ENCODE data around the gene PTPRF. TPM values are rescaled to one million over a fixed set of nuclear protein-coding genes. Genes with fewer than 3 reads are reported as not detected.

The PTPRF gene
- total and polyA plus RNA-seq, 10 donors, result 2.7 to 25.0 (median 10.8) TPM

- intact Hi-C loops (cut with DNase I; ENCODE audit: low total_unique reads), result loop anchor here (5.0 kb wide), 1 partner anchor 124 kb away; no protein-coding TSS in a partner anchor
- Histone ChIP-seq H3K9me3 (no peaks in the 10 kb centered on the region), H3K27me3 (replicated peaks in 1 of 7) (no peaks in the 10 kb centered on the region), H3K27ac (peak overlapping the region in 6 of 8 donors; percentile 94 to 97 (median 96)), H3K4me1 (peaks cover 17 to 64% (median 41%) of the 10 kb centered on the region in 6 donors), H3K36me3 (peaks cover 6 to 34% (median 26%) of the 10 kb centered on the region in 6 donors), H3K4me3 (peak overlapping the region; percentile 60 to 87 (median 72))
- WGBS, 5 donors, result 50 to 66% (median 61%) methylated on average over 6 of the region's 6 CpGs
- DNase-seq, result peak; percentile 1
- TF ChIP-seq POLR2AphosphoS5 (IDR thresholded peaks at IDR 0.05), result no peak
Observed at GRCh38 chr1:43651188-43651587, 120.5 kb downstream of the PTPRF start.

- Histone ChIP-seq H3K4me1 (peaks cover 17 to 64% (median 41%) of the 10 kb centered on the region in 6 donors), H3K4me3 (peak overlapping the region in 5 of 8 donors; percentile 64 to 87 (median 73)), H3K9me3 (no peaks in the 10 kb centered on the region), H3K36me3 (peaks cover 6 to 41% (median 33%) of the 10 kb centered on the region in 6 donors), H3K27me3 (replicated peaks in 1 of 7) (no peaks in the 10 kb centered on the region), H3K27ac (peak overlapping the region in 2 of 8 donors; percentile 15 to 97)
- peak; percentile 41 for DNase-seq
- WGBS, 5 donors, result 60 to 83% (median 72%) methylated on average over 3 of the region's 3 CpGs
- no peak for TF ChIP-seq POLR2A (IDR thresholded peaks at IDR 0.05)
- no peak for TF ChIP-seq POLR2AphosphoS5 (IDR thresholded peaks at IDR 0.05)
- TF ChIP-seq, protein P1, sequence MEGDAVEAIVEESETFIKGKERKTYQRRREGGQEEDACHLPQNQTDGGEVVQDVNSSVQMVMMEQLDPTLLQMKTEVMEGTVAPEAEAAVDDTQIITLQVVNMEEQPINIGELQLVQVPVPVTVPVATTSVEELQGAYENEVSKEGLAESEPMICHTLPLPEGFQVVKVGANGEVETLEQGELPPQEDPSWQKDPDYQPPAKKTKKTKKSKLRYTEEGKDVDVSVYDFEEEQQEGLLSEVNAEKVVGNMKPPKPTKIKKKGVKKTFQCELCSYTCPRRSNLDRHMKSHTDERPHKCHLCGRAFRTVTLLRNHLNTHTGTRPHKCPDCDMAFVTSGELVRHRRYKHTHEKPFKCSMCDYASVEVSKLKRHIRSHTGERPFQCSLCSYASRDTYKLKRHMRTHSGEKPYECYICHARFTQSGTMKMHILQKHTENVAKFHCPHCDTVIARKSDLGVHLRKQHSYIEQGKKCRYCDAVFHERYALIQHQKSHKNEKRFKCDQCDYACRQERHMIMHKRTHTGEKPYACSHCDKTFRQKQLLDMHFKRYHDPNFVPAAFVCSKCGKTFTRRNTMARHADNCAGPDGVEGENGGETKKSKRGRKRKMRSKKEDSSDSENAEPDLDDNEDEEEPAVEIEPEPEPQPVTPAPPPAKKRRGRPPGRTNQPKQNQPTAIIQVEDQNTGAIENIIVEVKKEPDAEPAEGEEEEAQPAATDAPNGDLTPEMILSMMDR (IDR thresholded peaks at IDR 0.05 in 8 of 11, conservative IDR thresholded peaks at IDR 0.05 in 3 of 11), result no peak
- intact Hi-C loops (cut with DNase I; ENCODE audit: low total_unique reads), result loop anchor here (5.0 kb wide), 1 partner anchor 125 kb away; no protein-coding TSS in a partner anchor
Observed at GRCh38 chr1:43651902-43652301, 121.2 kb downstream of the PTPRF start.

DNA sequence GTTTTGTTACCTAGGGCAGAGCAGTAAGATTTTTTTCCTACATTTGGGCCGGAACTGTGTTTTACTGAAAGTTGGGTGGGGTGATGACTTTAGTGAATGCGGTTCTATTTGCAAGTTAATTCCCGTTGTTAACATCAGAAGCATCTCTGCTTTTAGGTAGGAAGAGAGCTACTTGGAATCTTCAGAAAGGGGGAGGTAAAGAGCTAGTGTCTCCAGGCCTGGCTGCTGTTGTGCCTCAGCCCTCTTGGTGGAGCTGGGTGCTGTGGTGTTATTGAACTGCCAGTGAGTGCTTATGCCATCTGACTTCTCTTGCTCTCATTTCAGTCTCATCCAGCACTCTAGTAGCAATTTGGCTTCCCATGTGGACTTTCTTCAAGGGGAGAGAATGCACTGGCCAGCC lies 122.7 kb downstream of the PTPRF start:
- Histone ChIP-seq H3K9me3 (no peaks in the 10 kb centered on the region), H3K27me3 (replicated peaks in 1 of 7) (no peaks in the 10 kb centered on the region), H3K36me3 (peaks cover 6 to 56% (median 46%) of the 10 kb centered on the region in 6 donors), H3K4me3 (no peak overlapping the region), H3K27ac (peak overlapping the region in 1 of 8 donors; percentile 10), H3K4me1 (peaks cover 17 to 60% (median 41%) of the 10 kb centered on the region in 6 donors)
- TF ChIP-seq, protein P1 (IDR thresholded peaks at IDR 0.05 in 8 of 11, conservative IDR thresholded peaks at IDR 0.05 in 3 of 11), result no peak
- no peak for TF ChIP-seq POLR2AphosphoS5 (IDR thresholded peaks at IDR 0.05)
- no peak for TF ChIP-seq POLR2A (IDR thresholded peaks at IDR 0.05)
- DNase-seq, result no peak
- 73 to 77% (median 76%) methylated on average over 3 of the region's 3 CpGs for WGBS, 5 donors
- intact Hi-C loops (cut with DNase I; ENCODE audit: low total_unique reads), result loop anchor here (5.0 kb wide), 1 partner anchor 126 kb away; no protein-coding TSS in a partner anchor

DNA sequence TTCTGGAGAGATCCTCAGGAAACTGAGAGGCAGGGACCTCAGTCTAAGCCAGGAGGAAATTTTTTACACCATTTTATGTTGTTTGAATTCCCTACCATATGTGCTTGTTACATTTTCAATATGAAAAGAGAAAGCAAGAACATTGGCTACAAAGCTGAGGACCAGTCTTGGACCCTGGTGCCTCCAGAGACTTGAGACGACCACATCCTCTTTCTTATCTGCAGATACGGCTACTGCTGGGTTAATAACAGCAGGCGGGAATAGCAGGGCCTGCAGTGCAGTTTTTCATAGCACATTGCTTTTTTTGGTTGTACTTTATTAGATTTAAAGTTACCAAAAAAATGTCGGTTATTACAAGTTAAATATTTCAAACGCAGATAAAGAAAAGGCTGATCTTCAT lies 123.2 kb downstream of the PTPRF start:
- WGBS, 5 donors, result 43 to 63% (median 48%) methylated on average over 5 of the region's 5 CpGs
- no peak for DNase-seq
- H3K4me1 ChIP-seq, result peaks cover 17 to 55% (median 39%) of the 10 kb centered on the region in 6 donors
- no peaks in the 10 kb centered on the region for H3K27me3 ChIP-seq (replicated peaks in 1 of 7)
- H3K27ac ChIP-seq, result peak overlapping the region in 1 of 8 donors; percentile 10
- no peaks in the 10 kb centered on the region for H3K9me3 ChIP-seq
- peaks cover 6 to 61% (median 51%) of the 10 kb centered on the region in 6 donors for H3K36me3 ChIP-seq
- H3K4me3 ChIP-seq, result no peak overlapping the region
- TF ChIP-seq POLR2AphosphoS5 (IDR thresholded peaks at IDR 0.05) (no peak), POLR2A (IDR thresholded peaks at IDR 0.05) (no peak)
- TF ChIP-seq, protein P1 (IDR thresholded peaks at IDR 0.05 in 8 of 11, conservative IDR thresholded peaks at IDR 0.05 in 3 of 11), result no peak
- intact Hi-C loops (cut with DNase I; ENCODE audit: low total_unique reads), result loop anchor here (5.0 kb wide), 1 partner anchor 127 kb away; no protein-coding TSS in a partner anchor

All from spleen (tissue), 11 donors.